NCI-H526 (cell line): ENCODE measurements around the gene GALNT10.

Source experiments
- DNase-seq, 2 experiments: peaks; one replicate each; lab custom pipeline; 2025; lab: John Stamatoyannopoulos, UW

GALNT10 gene

GRCh38 chr5:154236536-154237375 is 46.2 kb downstream of the GALNT10 start:
- DNase-seq = no peak

GRCh38 chr5:154237376-154237743 is 46.8 kb downstream of the GALNT10 start:
- DNase-seq = no peak

GRCh38 chr5:154237946-154238345 is 47.4 kb downstream of the GALNT10 start:
- DNase-seq = no peak

- no peak for DNase-seq
These were observed 48.4 kb downstream of the GALNT10 start for GRCh38 chr5:154238776-154239481.

- no peak for DNase-seq
These were observed 50.1 kb downstream of the GALNT10 start for GRCh38 chr5:154240595-154240994.

GRCh38 chr5:154241021-154241420 is 50.5 kb downstream of the GALNT10 start:
- DNase-seq = no peak

GRCh38 chr5:154242442-154242841 is 51.9 kb downstream of the GALNT10 start:
- DNase-seq = no peak

GRCh38 chr5:154242964-154243376 is 52.4 kb downstream of the GALNT10 start:
- no peak for DNase-seq

GRCh38 chr5:154243736-154244135 is 53.2 kb downstream of the GALNT10 start:
- DNase-seq = no peak

- DNase-seq = no peak
These were observed 53.9 kb downstream of the GALNT10 start for GRCh38 chr5:154244476-154244875.

- DNase-seq = no peak
These were observed 58.2 kb downstream of the GALNT10 start for GRCh38 chr5:154248691-154249090.

- DNase-seq = no peak
These were observed 59.3 kb downstream of the GALNT10 start for GRCh38 chr5:154249826-154250225.

GRCh38 chr5:154251529-154251928 is 61.0 kb downstream of the GALNT10 start:
- DNase-seq = no peak

- no peak for DNase-seq
These were observed 63.3 kb downstream of the GALNT10 start for GRCh38 chr5:154253807-154254206.

GRCh38 chr5:154254896-154255295 is 64.4 kb downstream of the GALNT10 start:
- no peak for DNase-seq

GRCh38 chr5:154257046-154257445 is 66.5 kb downstream of the GALNT10 start:
- no peak for DNase-seq

GRCh38 chr5:154258531-154259217 is 68.1 kb downstream of the GALNT10 start:
- no peak for DNase-seq

GRCh38 chr5:154260224-154260927 is 69.8 kb downstream of the GALNT10 start:
- no peak for DNase-seq

GRCh38 chr5:154262342-154262741 is 71.8 kb downstream of the GALNT10 start:
- no peak for DNase-seq

- DNase-seq = no peak
These were observed 74.1 kb downstream of the GALNT10 start for GRCh38 chr5:154264549-154265196.

- no peak for DNase-seq
These were observed 74.8 kb downstream of the GALNT10 start for GRCh38 chr5:154265197-154265773.
